Measurements from ENCODE around the gene CANX. TPM values are rescaled to one million over a fixed set of nuclear protein-coding genes. Genes with fewer than 3 reads are reported as not detected.
"Not testable (repeated sequence)": the region's sequence is repeated elsewhere in the genome, so short reads cannot be mapped to it uniquely, and the experiment has no call there.

The CANX gene
- total and polyA plus RNA-seq, 2 of the 13 experiments (the other 11 are each of a cell fraction or from before 2014, with no cell fraction given), result 477 to 680 TPM

- H3K27me3 ChIP-seq (ENCODE audit: control insufficient read depth in 1 of 2, insufficient read depth in 2 of 2, low read length in 2 of 2); BruUV-seq (replicated peaks); FAIRE-seq; H3K36me3 ChIP-seq (replicated peaks in 1 of 2; ENCODE audit: control insufficient read depth in 1 of 2, insufficient read depth in 2 of 2, low read length in 2 of 2); H3K9me3 ChIP-seq (ENCODE audit: low read length); H3K4me3 ChIP-seq (replicated peaks in 1 of 3; ENCODE audit: insufficient read depth in 1 of 3, low read depth in 2 of 3, low read length in 3 of 3); ATAC-seq; in situ Hi-C loops (cut with HindIII; ENCODE audit: extremely low pct_ligation_motif_present, low pct_unique_long_range_greater_than_20kb); H3K4me1 ChIP-seq (ENCODE audit: insufficient read depth, low read length); intact Hi-C loops (cut with micrococcal nuclease; ENCODE audit: unreplicated experiment); H3K4me2 ChIP-seq (ENCODE audit: low read depth, low read length); H3K9ac ChIP-seq (ENCODE audit: insufficient read depth, low read depth, low read length); H3K79me2 ChIP-seq (ENCODE audit: insufficient read depth, low read length); CTCF ChIA-PET (ENCODE audit: low intra/inter-chr PET ratio, low total read pairs); H4K20me1 ChIP-seq (ENCODE audit: insufficient read depth, low read length); H3K27ac ChIP-seq (ENCODE audit: extremely low read length, insufficient read depth, low read length); H2AFZ ChIP-seq (ENCODE audit: low read length); DNase-seq (ENCODE audit: low spot score): not testable (repeated sequence)
- POLR2A ChIA-PET, result interaction anchor here (0.7 kb wide), 1 partner anchor 201 kb away, joined by 3 read pairs; no protein-coding TSS in a partner anchor
- WGBS (ENCODE audit: low lambda C conversion rate), result 18% methylated on average over 2 of the region's 2 CpGs
Measured at GRCh38 chr5:179653135-179653534, 45.6 kb upstream of the CANX start.

GRCh38 chr5:179657302-179658178, 41.2 kb upstream of the CANX start:
- DNase-seq (ENCODE audit: low spot score); H3K36me3 ChIP-seq (replicated peaks in 1 of 2; ENCODE audit: control insufficient read depth in 1 of 2, insufficient read depth in 2 of 2, low read length in 2 of 2); H3K4me1 ChIP-seq (ENCODE audit: insufficient read depth, low read length); CTCF ChIA-PET (ENCODE audit: low intra/inter-chr PET ratio, low total read pairs); POLR2A ChIA-PET; H4K20me1 ChIP-seq (ENCODE audit: insufficient read depth, low read length); H3K27ac ChIP-seq (ENCODE audit: extremely low read length, insufficient read depth, low read length); intact Hi-C loops (cut with micrococcal nuclease; ENCODE audit: unreplicated experiment); in situ Hi-C loops (cut with HindIII; ENCODE audit: extremely low pct_ligation_motif_present, low pct_unique_long_range_greater_than_20kb); H3K79me2 ChIP-seq (ENCODE audit: insufficient read depth, low read length); H3K9ac ChIP-seq (ENCODE audit: insufficient read depth, low read depth, low read length); H2AFZ ChIP-seq (ENCODE audit: low read length); H3K9me3 ChIP-seq (ENCODE audit: low read length); H3K27me3 ChIP-seq (ENCODE audit: control insufficient read depth in 1 of 2, insufficient read depth in 2 of 2, low read length in 2 of 2): not testable (repeated sequence)
- peak; percentile 79 for FAIRE-seq
- Histone ChIP-seq H3K4me2 (ENCODE audit: low read depth, low read length) (0 out of 2 replicates have a peak overlapping the region, but pooled peaks have one; percentile 51), H3K4me3 (replicated peaks in 1 of 3; ENCODE audit: insufficient read depth in 1 of 3, low read depth in 2 of 3, low read length in 3 of 3) (peak overlapping the region in 2 of 3 experiments; percentile 37 to 42; a peak in 1 of 6 replicates)
- 0 out of 2 replicates have a peak, but pooled peaks have one; percentile 22 for TF ChIP-seq ZNF777 (CRISPR knock-in tag; IDR thresholded peaks at IDR 0.05)
- TF ChIP-seq ZFY (CRISPR knock-in tag; IDR thresholded peaks at IDR 0.05), result peak; percentile 24; the same call in 1 of the 2 replicates
- 0 out of 2 replicates have a peak, but pooled peaks have one; percentile 20 for TF ChIP-seq PHF8 (CRISPR knock-in tag; IDR thresholded peaks at IDR 0.05)
- peak; percentile 26; the same call in 1 of the 2 replicates for TF ChIP-seq MYC (CRISPR knock-in tag; IDR thresholded peaks at IDR 0.05; ENCODE audit: borderline replicate concordance)
- TF ChIP-seq ETV5 (CRISPR knock-in tag; IDR thresholded peaks at IDR 0.05; ENCODE audit: borderline replicate concordance), result 0 out of 2 replicates have a peak, but pooled peaks have one; percentile 25
- TF ChIP-seq GABPB1 (CRISPR knock-in tag; IDR thresholded peaks at IDR 0.05), result peak; percentile 64
- TF ChIP-seq GATAD1 (CRISPR knock-in tag; IDR thresholded peaks at IDR 0.05), result 0 out of 2 replicates have a peak, but pooled peaks have one; percentile 21
- 16% methylated on average over 13 of the region's 50 CpGs for WGBS (ENCODE audit: low lambda C conversion rate)
- TSS peak; percentile 95 for BruUV-seq (replicated peaks)
- peak; percentile 95 for ATAC-seq

Measured in HepG2 (cell line).